Activated naive CD4-positive, alpha-beta T cell (primary cell): ENCODE data around the gene TSPY1.
"Not testable (repeated sequence)": the region's sequence is repeated elsewhere in the genome, so short reads cannot be mapped to it uniquely, and the experiment has no call there.

Source experiments
- DNase-seq, 4 experiments: peaks; one replicate each; lab custom pipeline; 2025; lab: John Stamatoyannopoulos, UW

Gene TSPY1, protein sequence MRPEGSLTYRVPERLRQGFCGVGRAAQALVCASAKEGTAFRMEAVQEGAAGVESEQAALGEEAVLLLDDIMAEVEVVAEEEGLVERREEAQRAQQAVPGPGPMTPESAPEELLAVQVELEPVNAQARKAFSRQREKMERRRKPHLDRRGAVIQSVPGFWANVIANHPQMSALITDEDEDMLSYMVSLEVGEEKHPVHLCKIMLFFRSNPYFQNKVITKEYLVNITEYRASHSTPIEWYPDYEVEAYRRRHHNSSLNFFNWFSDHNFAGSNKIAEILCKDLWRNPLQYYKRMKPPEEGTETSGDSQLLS

DNA sequence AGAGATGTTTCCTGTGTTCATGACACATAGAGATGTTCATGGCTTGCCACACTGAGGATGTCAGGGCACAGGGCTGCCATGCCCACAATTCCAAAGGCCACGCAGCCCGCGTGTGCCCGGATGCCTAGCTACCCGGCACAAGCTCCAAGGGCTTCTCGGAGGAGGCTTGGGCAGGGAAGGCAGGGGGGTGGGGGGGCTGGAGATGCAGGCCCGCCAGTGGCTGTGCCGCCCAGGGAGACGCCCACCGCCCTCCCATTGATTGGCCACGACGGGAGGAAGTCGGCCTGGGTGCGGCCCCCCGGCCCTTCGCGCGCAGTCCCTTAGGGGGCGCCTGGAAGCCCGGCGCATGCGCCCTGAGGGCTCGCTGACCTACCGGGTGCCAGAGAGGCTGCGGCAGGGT is at the start of gene TSPY1:
TSS of gene TSPY1 (plus strand) at position 301 of the 400 bp plus-strand sequence. CDS start at position 347, 46 bp downstream.
- not testable (repeated sequence) for DNase-seq

DNA sequence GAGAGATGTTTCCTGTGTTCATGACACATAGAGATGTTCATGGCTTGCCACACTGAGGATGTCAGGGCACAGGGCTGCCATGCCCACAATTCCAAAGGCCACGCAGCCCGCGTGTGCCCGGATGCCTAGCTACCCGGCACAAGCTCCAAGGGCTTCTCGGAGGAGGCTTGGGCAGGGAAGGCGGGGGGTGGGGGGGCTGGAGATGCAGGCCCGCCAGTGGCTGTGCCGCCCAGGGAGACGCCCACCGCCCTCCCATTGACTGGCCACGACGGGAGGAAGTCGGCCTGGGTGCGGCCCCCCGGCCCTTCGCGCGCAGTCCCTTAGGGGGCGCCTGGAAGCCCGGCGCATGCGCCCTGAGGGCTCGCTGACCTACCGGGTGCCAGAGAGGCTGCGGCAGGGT is 20.2 kb downstream of the TSPY1 start, which contains the start of gene TSPY9:
TSS of gene TSPY9 (plus strand) at position 301 of the 400 bp plus-strand sequence. CDS start at position 347, 46 bp downstream.
- not testable (repeated sequence) for DNase-seq

- DNase-seq: not testable (repeated sequence)
These were observed 37.6 kb downstream of the TSPY1 start for GRCh38 chrY:9504396-9504795.

- DNase-seq: not testable (repeated sequence)
These were observed 49.5 kb downstream of the TSPY1 start for GRCh38 chrY:9516287-9516686.
